Coronary artery (tissue), 2 donors: ENCODE results near the gene NWD2.
"Not testable (repeated sequence)": the region's sequence is repeated elsewhere in the genome, so short reads cannot be mapped to it uniquely, and the experiment has no call there.

ENCODE experiments used
- DNase-seq: peaks from one replicate; pipeline ENCODE4 v3.0.0-alpha.2; 2017; ENCODE audit warnings: low spot score
- H3K27ac ChIP-seq, 2 donors: fragments of 200-600 bp; sonication (generic); one replicate each; pipeline ENCODE4 v1.5.1; 2016 to 2019
- H3K4me3 ChIP-seq: fragments of 200-600 bp; sonication (generic); 2 replicates; pipeline ENCODE4 v1.5.1; 2016; ENCODE audit warnings: mild to moderate bottlenecking, moderate library complexity
- TF ChIP-seq, protein P1 (sequence below): fragments of 200-600 bp; sonication (generic); IDR thresholded peaks from one replicate; pipeline ENCODE4 v1.5.1; 2019; ENCODE audit warnings: antibody characterized with exemption

NWD2 gene

DNA sequence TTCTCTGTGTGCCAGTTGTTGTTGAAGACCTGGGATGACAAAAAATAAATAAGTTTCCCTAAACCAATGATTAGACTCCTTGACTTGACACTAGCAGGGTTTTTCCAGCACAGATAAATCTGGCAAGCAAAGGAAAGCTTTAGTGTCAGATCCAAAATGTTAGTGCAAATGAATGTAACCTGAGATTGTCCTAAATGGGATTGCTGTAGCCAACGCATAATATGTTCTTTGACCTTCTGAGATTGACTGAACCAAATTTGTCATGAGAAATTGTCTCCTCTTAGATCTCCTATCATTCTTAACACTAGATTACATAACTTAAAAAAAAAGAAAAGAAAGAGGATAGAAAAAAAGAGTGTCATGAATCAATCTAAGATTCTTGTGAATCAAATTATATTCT is 245.2 kb downstream of the NWD2 start:
- TF ChIP-seq, protein P1, sequence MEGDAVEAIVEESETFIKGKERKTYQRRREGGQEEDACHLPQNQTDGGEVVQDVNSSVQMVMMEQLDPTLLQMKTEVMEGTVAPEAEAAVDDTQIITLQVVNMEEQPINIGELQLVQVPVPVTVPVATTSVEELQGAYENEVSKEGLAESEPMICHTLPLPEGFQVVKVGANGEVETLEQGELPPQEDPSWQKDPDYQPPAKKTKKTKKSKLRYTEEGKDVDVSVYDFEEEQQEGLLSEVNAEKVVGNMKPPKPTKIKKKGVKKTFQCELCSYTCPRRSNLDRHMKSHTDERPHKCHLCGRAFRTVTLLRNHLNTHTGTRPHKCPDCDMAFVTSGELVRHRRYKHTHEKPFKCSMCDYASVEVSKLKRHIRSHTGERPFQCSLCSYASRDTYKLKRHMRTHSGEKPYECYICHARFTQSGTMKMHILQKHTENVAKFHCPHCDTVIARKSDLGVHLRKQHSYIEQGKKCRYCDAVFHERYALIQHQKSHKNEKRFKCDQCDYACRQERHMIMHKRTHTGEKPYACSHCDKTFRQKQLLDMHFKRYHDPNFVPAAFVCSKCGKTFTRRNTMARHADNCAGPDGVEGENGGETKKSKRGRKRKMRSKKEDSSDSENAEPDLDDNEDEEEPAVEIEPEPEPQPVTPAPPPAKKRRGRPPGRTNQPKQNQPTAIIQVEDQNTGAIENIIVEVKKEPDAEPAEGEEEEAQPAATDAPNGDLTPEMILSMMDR: no peak
- H3K27ac ChIP-seq: no peak overlapping the region
- DNase-seq: no peak
- H3K4me3 ChIP-seq: no peak overlapping the region

DNA sequence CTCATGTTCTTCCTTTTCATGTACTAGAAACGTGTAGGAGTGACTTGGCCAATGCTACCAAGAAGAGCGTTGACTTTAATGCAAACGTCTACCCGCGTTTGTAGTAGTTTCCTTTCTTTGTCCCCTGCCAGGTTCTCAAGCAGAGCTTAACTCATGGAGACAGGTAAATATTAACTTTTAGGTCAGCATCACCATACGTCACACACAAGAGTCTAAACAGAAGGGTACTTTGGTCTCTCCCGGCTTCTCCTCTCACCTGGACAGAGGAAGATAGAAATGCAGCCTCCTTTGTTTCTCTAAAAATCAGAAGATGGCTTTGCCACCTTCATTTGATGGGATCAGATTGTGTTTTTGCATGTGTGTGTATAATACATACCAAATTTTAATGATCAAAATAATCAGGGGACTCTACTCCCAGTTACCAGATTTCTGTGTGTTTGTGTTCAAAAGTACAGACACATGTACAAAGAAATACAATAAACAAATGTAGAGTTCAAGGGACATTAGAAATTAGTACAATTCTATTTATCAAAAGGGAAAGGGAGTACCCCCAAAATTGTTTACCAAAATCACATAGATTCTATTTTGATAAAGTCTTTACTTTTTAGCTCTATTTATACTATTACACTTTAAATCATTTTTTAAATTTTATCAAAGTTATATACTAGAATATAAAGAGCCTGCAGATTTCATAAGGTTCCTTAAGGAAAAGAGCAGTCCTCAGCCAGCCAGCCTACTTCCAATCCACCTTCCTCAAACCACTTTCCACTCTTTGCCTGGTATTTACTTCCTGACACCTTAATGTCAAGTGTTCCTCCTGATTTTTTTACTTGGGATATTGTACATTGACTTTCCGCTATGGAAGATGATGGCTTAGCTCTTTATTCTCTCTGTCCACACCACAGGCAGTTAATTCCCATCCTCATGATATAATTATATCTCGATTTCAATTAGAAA is 246.1 kb downstream of the NWD2 start:
- no peak for DNase-seq
- Histone ChIP-seq H3K27ac (no peak overlapping the region), H3K4me3 (no peak overlapping the region)
- TF ChIP-seq, protein P1: no peak

DNA sequence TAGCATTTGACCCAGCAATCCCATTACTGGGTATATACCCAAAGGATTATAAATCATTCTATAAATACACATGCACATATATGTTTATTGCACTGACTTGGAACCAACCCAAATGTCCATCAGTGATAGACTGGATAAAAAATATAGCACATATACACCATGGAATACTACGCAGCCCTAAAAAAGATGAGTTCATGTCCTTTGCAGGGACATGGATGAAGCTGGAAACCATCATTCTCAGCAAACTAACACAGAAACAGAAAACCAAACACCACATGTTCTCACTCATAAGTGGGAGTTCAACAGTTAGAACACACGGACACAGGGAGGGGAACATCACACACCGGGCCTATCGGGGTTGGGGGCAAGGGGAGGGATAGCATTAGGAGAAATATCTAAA is 250.8 kb downstream of the NWD2 start:
- not testable (repeated sequence) for H3K27ac ChIP-seq, DNase-seq, H3K4me3 ChIP-seq
